GM23338 (cell line): ENCODE data around the gene MDGA2.

Source experiments
- CREB1 ChIP-seq: fragments of 250-450 bp; sonication (Bioruptor Pico); IDR thresholded peaks from 2 replicates; pipeline ENCODE4 v1.5.0; 2020; ENCODE audit warnings: low read depth, mild to moderate bottlenecking, moderate library complexity
- EZH2 ChIP-seq: fragments of 200-600 bp; sonication (generic); IDR thresholded peaks from one replicate; pipeline ENCODE4 v1.8.0; 2017; ENCODE audit warnings: antibody characterized with exemption, mild to moderate bottlenecking, low read depth; ENCODE audit not compliant: unreplicated experiment
- EZH2phosphoT487 ChIP-seq: fragments of 200-600 bp; sonication (generic); IDR thresholded peaks from one replicate; pipeline ENCODE4 v1.8.1; 2018; ENCODE audit warnings: antibody characterized with exemption; ENCODE audit not compliant: unreplicated experiment
- JUNB ChIP-seq: IDR thresholded peaks from one replicate; pipeline ENCODE4 v1.6.1; 2016; ENCODE audit warnings: antibody characterized with exemption; ENCODE audit not compliant: unreplicated experiment
- NANOG ChIP-seq: IDR thresholded peaks from 2 replicates; pipeline ENCODE4 v1.6.1; 2016; ENCODE audit warnings: antibody characterized with exemption, borderline replicate concordance
- POLR2AphosphoS5 ChIP-seq: IDR thresholded peaks from 2 replicates; pipeline ENCODE4 v1.6.1; 2016; ENCODE audit warnings: antibody characterized with exemption, low read depth
- ZNF114 ChIP-seq: fragments of 250-450 bp; sonication (Bioruptor Pico); IDR thresholded peaks from 2 replicates; pipeline ENCODE4 v1.5.0; 2020; ENCODE audit warnings: mild to moderate bottlenecking, moderate library complexity
- ZNF331 ChIP-seq: fragments of 250-450 bp; sonication (Bioruptor Pico); IDR thresholded peaks from 2 replicates; pipeline ENCODE4 v1.5.0; 2020; ENCODE audit warnings: low read depth, mild to moderate bottlenecking, moderate library complexity
- TF ChIP-seq, protein P1 (sequence below), 2 experiments: fragments of 200-600 bp in 1 of 2; sonication (generic) in 1 of 2; conservative IDR thresholded peaks; 2 replicates each; pipeline versions ENCODE4 v1.5.1 to v1.6.1; 2016 to 2017; ENCODE audit warnings: antibody characterized with exemption in 2 of 2, low read depth in 2 of 2, mild to moderate bottlenecking in 2 of 2, moderate library complexity in 1 of 2
- TF ChIP-seq, protein P2 (sequence below): IDR thresholded peaks from one replicate; pipeline ENCODE4 v1.6.1; 2018; ENCODE audit warnings: antibody characterized with exemption; ENCODE audit not compliant: unreplicated experiment

DNA sequence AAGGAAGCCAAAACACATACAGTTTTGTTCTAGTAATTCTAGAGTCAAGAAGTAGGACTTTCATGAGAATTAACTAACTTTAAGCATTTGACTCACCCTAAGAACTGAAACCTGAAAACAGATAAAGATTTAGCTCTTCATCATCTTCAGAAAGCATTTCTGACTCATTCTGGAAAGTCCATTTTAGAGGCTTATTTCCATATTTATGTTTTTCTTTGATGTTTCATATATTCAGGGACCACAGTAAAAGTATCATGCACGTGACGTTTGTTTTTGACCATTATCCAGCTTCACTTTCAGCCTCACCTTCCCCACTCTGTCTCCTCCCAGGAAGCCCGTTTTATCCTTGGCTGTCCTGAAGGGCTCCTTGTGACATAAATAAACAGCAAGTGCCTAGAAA, 79.2 kb downstream of the MDGA2 start:
- TF ChIP-seq, protein P1, sequence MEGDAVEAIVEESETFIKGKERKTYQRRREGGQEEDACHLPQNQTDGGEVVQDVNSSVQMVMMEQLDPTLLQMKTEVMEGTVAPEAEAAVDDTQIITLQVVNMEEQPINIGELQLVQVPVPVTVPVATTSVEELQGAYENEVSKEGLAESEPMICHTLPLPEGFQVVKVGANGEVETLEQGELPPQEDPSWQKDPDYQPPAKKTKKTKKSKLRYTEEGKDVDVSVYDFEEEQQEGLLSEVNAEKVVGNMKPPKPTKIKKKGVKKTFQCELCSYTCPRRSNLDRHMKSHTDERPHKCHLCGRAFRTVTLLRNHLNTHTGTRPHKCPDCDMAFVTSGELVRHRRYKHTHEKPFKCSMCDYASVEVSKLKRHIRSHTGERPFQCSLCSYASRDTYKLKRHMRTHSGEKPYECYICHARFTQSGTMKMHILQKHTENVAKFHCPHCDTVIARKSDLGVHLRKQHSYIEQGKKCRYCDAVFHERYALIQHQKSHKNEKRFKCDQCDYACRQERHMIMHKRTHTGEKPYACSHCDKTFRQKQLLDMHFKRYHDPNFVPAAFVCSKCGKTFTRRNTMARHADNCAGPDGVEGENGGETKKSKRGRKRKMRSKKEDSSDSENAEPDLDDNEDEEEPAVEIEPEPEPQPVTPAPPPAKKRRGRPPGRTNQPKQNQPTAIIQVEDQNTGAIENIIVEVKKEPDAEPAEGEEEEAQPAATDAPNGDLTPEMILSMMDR (conservative IDR thresholded peaks at IDR 0.05; ENCODE audit: low read depth in 2 of 2), result no peak
- TF ChIP-seq EZH2 (no peak), POLR2AphosphoS5 (no peak), ZNF331 (CRISPR knock-in tag) (no peak), EZH2phosphoT487 (no peak), CREB1 (no peak), NANOG (no peak), JUNB (no peak), ZNF114 (CRISPR knock-in tag) (no peak)
- TF ChIP-seq, protein P2, sequence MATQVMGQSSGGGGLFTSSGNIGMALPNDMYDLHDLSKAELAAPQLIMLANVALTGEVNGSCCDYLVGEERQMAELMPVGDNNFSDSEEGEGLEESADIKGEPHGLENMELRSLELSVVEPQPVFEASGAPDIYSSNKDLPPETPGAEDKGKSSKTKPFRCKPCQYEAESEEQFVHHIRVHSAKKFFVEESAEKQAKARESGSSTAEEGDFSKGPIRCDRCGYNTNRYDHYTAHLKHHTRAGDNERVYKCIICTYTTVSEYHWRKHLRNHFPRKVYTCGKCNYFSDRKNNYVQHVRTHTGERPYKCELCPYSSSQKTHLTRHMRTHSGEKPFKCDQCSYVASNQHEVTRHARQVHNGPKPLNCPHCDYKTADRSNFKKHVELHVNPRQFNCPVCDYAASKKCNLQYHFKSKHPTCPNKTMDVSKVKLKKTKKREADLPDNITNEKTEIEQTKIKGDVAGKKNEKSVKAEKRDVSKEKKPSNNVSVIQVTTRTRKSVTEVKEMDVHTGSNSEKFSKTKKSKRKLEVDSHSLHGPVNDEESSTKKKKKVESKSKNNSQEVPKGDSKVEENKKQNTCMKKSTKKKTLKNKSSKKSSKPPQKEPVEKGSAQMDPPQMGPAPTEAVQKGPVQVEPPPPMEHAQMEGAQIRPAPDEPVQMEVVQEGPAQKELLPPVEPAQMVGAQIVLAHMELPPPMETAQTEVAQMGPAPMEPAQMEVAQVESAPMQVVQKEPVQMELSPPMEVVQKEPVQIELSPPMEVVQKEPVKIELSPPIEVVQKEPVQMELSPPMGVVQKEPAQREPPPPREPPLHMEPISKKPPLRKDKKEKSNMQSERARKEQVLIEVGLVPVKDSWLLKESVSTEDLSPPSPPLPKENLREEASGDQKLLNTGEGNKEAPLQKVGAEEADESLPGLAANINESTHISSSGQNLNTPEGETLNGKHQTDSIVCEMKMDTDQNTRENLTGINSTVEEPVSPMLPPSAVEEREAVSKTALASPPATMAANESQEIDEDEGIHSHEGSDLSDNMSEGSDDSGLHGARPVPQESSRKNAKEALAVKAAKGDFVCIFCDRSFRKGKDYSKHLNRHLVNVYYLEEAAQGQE, result no peak
